GM12878 (cell line): Measurements from ENCODE around the gene WNT3A. TPM values are rescaled to one million over a fixed set of nuclear protein-coding genes. Genes with fewer than 3 reads are reported as not detected.

Source experiments
- HDAC2 ChIP-seq: fragments of 200-600 bp; sonication (generic); IDR thresholded peaks from 2 replicates; pipeline ENCODE4 v1.6.1; 2017
- JUNB ChIP-seq: IDR thresholded peaks from 2 replicates; pipeline ENCODE4 v1.6.1; 2016; ENCODE audit warnings: antibody characterized with exemption, mild to moderate bottlenecking
- POU2F2 ChIP-seq: IDR thresholded peaks from 3 replicates; pipeline ENCODE4 v1.6.1; 2011; ENCODE audit warnings: low read depth, mild to moderate bottlenecking, low read length, borderline replicate concordance
- SRF ChIP-seq, 2 experiments: IDR thresholded peaks; 2 replicates each; pipeline ENCODE4 v1.6.1; 2011; ENCODE audit warnings: low read depth in 2 of 2, low read length in 2 of 2, mild to moderate bottlenecking in 1 of 2, moderate library complexity in 1 of 2
- polyA plus RNA-seq, 11 experiments: library from polyadenylated mRNA; depleted of rRNA in 4 of 11; unstranded in 6 of 11; stranded (reverse) in 5 of 11; fragments of >200 nt; fragmentation: Nextera tagmentation in 4 of 11; fragmentation: Illumina TruSeq in 1 of 11; extraction: Ambion mirVana in 4 of 11; extraction: Trizol in 1 of 11; gene quantifications; 1 replicate in 1 of 11; 2 replicates in 10 of 11; pipeline versions ENCODE4 v1.2.1 to v1.2.3, GENCODE V29; 2011 to 2016; ENCODE audit warnings: inconsistent platforms in 2 of 11, missing spikeins in 2 of 11, low read depth in 1 of 11
- total RNA-seq, 4 experiments: library from RNA; depleted of rRNA in 3 of 4; stranded (reverse); fragments of >200 nt in 3 of 4; fragmentation: Illumina TruSeq in 1 of 4; extraction: Trizol in 1 of 4; gene quantifications; 2 replicates each; pipeline versions ENCODE4 v1.2.1 to v1.2.3, GENCODE V29; 2013 to 2021
- TF ChIP-seq, protein P1 (sequence below): fragments of 450-650 bp; IDR thresholded peaks from 2 replicates; pipeline ENCODE4 v1.6.1; 2016; ENCODE audit warnings: mild to moderate bottlenecking
- TF ChIP-seq, protein P2 (sequence below): fragments of 450-650 bp; IDR thresholded peaks from 2 replicates; pipeline ENCODE4 v1.6.1; 2017; ENCODE audit warnings: mild to moderate bottlenecking, moderate library complexity
- TF ChIP-seq, protein P3 (sequence below): IDR thresholded peaks from 2 replicates; pipeline ENCODE4 v1.6.1; 2012; ENCODE audit warnings: low read depth, low read length, improper control_type of control experiment
- TF ChIP-seq, protein P4 (sequence below): fragments of 450-650 bp; formaldehyde crosslinking; IDR thresholded peaks from 2 replicates; pipeline ENCODE4 v1.4.0; 2022; ENCODE audit warnings: mild to moderate bottlenecking, moderate library complexity
- TF ChIP-seq, protein P5 (sequence below): fragments of 450-650 bp; conservative IDR thresholded peaks from 2 replicates; pipeline ENCODE4 v1.6.1; 2017; ENCODE audit warnings: mild to moderate bottlenecking, moderate library complexity

The WNT3A gene
- total and polyA plus RNA-seq, 10 of the 15 experiments (the other 5 are each of a cell fraction or from before 2014, with no cell fraction given): 0.16 TPM; not detected in 9

DNA sequence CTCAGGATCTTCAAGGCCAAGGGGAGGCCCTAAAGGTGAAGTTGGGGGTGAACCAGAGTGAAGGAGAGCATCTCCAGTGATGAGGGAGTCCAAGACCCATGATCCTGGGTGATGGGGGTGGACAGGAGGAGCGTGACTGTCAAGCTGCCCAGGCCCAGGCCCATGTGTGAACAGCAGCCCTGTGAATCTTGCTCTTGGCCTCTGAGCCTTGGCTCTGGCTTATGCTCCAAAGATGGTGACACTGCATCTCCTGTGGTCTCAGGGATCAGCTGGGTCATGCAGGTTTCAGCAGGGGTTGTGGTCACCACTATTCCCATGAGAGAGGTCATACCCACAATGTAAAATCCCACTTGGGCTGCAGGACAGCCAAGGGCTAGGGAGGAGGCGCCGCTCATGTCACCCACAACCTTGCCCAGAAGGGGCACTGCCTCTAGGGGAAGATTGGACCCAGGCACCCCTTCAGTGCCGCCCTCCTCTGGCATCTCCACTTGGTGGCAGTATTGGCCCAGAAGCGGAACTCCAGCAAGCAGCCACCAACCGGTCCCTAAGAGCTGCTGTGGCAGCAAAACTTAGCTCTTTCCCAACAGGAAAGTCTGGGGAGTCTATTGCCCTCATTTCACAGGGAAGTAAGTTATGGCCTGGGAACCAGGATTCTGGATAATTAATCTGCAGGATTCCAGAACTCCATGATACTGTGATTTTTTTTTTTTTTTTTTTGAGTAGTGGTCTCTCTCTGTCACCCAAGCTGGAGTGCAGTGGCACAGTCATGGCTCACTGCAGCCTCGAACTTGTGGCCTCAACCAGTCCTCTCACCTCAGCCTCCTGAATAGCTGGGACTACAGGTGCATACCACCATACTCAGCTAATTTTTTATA, 7.5 kb upstream of the WNT3A start (continued):
- TF ChIP-seq, protein P1, sequence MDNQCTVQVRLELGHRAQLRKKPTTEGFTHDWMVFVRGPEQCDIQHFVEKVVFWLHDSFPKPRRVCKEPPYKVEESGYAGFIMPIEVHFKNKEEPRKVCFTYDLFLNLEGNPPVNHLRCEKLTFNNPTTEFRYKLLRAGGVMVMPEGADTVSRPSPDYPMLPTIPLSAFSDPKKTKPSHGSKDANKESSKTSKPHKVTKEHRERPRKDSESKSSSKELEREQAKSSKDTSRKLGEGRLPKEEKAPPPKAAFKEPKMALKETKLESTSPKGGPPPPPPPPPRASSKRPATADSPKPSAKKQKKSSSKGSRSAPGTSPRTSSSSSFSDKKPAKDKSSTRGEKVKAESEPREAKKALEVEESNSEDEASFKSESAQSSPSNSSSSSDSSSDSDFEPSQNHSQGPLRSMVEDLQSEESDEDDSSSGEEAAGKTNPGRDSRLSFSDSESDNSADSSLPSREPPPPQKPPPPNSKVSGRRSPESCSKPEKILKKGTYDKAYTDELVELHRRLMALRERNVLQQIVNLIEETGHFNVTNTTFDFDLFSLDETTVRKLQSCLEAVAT: no peak
- no peak; the same call in 2 of the 3 replicates for TF ChIP-seq POU2F2
- TF ChIP-seq, protein P2, sequence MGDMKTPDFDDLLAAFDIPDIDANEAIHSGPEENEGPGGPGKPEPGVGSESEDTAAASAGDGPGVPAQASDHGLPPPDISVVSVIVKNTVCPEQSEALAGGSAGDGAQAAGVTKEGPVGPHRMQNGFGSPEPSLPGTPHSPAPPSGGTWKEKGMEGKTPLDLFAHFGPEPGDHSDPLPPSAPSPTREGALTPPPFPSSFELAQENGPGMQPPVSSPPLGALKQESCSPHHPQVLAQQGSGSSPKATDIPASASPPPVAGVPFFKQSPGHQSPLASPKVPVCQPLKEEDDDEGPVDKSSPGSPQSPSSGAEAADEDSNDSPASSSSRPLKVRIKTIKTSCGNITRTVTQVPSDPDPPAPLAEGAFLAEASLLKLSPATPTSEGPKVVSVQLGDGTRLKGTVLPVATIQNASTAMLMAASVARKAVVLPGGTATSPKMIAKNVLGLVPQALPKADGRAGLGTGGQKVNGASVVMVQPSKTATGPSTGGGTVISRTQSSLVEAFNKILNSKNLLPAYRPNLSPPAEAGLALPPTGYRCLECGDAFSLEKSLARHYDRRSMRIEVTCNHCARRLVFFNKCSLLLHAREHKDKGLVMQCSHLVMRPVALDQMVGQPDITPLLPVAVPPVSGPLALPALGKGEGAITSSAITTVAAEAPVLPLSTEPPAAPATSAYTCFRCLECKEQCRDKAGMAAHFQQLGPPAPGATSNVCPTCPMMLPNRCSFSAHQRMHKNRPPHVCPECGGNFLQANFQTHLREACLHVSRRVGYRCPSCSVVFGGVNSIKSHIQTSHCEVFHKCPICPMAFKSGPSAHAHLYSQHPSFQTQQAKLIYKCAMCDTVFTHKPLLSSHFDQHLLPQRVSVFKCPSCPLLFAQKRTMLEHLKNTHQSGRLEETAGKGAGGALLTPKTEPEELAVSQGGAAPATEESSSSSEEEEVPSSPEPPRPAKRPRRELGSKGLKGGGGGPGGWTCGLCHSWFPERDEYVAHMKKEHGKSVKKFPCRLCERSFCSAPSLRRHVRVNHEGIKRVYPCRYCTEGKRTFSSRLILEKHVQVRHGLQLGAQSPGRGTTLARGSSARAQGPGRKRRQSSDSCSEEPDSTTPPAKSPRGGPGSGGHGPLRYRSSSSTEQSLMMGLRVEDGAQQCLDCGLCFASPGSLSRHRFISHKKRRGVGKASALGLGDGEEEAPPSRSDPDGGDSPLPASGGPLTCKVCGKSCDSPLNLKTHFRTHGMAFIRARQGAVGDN: no peak
- TF ChIP-seq HDAC2: no peak
- TF ChIP-seq, protein P3, sequence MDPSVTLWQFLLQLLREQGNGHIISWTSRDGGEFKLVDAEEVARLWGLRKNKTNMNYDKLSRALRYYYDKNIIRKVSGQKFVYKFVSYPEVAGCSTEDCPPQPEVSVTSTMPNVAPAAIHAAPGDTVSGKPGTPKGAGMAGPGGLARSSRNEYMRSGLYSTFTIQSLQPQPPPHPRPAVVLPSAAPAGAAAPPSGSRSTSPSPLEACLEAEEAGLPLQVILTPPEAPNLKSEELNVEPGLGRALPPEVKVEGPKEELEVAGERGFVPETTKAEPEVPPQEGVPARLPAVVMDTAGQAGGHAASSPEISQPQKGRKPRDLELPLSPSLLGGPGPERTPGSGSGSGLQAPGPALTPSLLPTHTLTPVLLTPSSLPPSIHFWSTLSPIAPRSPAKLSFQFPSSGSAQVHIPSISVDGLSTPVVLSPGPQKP: no peak
- no peak for TF ChIP-seq JUNB
- no peak for TF ChIP-seq SRF (IDR thresholded peaks at IDR 0.05; ENCODE audit: low read depth in 2 of 2, low read length in 2 of 2)
- TF ChIP-seq, protein P4, sequence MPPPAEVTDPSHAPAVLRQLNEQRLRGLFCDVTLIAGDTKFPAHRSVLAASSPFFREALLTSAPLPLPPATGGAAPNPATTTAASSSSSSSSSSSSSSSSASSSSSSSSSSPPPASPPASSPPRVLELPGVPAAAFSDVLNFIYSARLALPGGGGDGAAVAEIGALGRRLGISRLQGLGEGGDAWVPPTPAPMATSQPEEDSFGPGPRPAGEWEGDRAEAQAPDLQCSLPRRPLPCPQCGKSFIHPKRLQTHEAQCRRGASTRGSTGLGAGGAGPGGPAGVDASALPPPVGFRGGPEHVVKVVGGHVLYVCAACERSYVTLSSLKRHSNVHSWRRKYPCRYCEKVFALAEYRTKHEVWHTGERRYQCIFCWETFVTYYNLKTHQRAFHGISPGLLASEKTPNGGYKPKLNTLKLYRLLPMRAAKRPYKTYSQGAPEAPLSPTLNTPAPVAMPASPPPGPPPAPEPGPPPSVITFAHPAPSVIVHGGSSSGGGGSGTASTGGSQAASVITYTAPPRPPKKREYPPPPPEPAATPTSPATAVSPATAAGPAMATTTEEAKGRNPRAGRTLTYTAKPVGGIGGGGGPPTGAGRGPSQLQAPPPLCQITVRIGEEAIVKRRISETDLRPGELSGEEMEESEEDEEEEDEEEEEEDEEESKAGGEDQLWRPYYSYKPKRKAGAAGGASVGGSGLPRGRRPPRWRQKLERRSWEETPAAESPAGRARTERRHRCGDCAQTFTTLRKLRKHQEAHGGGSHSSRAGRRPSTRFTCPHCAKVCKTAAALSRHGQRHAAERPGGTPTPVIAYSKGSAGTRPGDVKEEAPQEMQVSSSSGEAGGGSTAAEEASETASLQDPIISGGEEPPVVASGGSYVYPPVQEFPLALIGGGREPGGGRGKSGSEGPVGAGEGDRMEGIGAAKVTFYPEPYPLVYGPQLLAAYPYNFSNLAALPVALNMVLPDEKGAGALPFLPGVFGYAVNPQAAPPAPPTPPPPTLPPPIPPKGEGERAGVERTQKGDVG (CRISPR knock-in tag): no peak
- TF ChIP-seq, protein P5, sequence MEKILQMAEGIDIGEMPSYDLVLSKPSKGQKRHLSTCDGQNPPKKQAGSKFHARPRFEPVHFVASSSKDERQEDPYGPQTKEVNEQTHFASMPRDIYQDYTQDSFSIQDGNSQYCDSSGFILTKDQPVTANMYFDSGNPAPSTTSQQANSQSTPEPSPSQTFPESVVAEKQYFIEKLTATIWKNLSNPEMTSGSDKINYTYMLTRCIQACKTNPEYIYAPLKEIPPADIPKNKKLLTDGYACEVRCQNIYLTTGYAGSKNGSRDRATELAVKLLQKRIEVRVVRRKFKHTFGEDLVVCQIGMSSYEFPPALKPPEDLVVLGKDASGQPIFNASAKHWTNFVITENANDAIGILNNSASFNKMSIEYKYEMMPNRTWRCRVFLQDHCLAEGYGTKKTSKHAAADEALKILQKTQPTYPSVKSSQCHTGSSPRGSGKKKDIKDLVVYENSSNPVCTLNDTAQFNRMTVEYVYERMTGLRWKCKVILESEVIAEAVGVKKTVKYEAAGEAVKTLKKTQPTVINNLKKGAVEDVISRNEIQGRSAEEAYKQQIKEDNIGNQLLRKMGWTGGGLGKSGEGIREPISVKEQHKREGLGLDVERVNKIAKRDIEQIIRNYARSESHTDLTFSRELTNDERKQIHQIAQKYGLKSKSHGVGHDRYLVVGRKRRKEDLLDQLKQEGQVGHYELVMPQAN: no peak
